WTC11 (cell line): ENCODE measurements around the gene GCAT.

Source experiments
- E2F1 ChIP-seq: sonication (generic); formaldehyde crosslinking; IDR thresholded peaks from 2 replicates; pipeline ENCODE4 v1.8.0; 2022; ENCODE audit warnings: mild to moderate bottlenecking, missing genetic modification reagents
- E2F4 ChIP-seq: sonication (generic); formaldehyde crosslinking; IDR thresholded peaks from 2 replicates; pipeline ENCODE4 v1.8.1; 2022; ENCODE audit warnings: low read depth, mild to moderate bottlenecking, moderate library complexity, missing genetic modification reagents, borderline replicate concordance
- GRHL2 ChIP-seq: fragments of 250-450 bp; sonication (Bioruptor Pico); IDR thresholded peaks from 2 replicates; pipeline ENCODE4 v1.8.0; 2022; ENCODE audit warnings: mild to moderate bottlenecking, moderate library complexity; ENCODE audit not compliant: insufficient replicate concordance, severe bottlenecking
- HMGXB4 ChIP-seq: sonication (generic); formaldehyde crosslinking; IDR thresholded peaks from 2 replicates; pipeline ENCODE4 v1.8.1; 2023; ENCODE audit warnings: mild to moderate bottlenecking, moderate library complexity, missing genetic modification reagents
- MAX ChIP-seq: sonication (generic); formaldehyde crosslinking; IDR thresholded peaks from 2 replicates; pipeline ENCODE4 v1.8.0; 2022; ENCODE audit warnings: mild to moderate bottlenecking, missing genetic modification reagents
- NFE2L1 ChIP-seq: sonication (generic); formaldehyde crosslinking; IDR thresholded peaks from 2 replicates; pipeline ENCODE4 v1.8.1; 2023; ENCODE audit warnings: missing genetic modification reagents
- SP1 ChIP-seq: sonication (generic); formaldehyde crosslinking; conservative IDR thresholded peaks from 2 replicates; pipeline ENCODE4 v1.8.1; 2022; ENCODE audit warnings: missing genetic modification reagents
- TEAD4 ChIP-seq: sonication (generic); formaldehyde crosslinking; IDR thresholded peaks from 2 replicates; pipeline ENCODE4 v1.8.0; 2022; ENCODE audit warnings: mild to moderate bottlenecking, missing genetic modification reagents
- ZBTB21 ChIP-seq: sonication (generic); formaldehyde crosslinking; IDR thresholded peaks from 2 replicates; pipeline ENCODE4 v1.8.1; 2023; ENCODE audit warnings: mild to moderate bottlenecking, missing genetic modification reagents, borderline replicate concordance
- ZNF317 ChIP-seq: sonication (generic); formaldehyde crosslinking; IDR thresholded peaks from 2 replicates; pipeline ENCODE4 v1.8.1; 2023; ENCODE audit warnings: low read depth, mild to moderate bottlenecking, moderate library complexity, missing genetic modification reagents, borderline replicate concordance
- ZNF396 ChIP-seq: fragments of 250-450 bp; sonication (Bioruptor Pico); IDR thresholded peaks from 2 replicates; pipeline ENCODE4 v1.8.0; 2021; ENCODE audit warnings: mild to moderate bottlenecking, moderate library complexity, borderline replicate concordance
- TF ChIP-seq, protein P1 (sequence below): fragments of 200-600 bp; IDR thresholded peaks from 2 replicates; pipeline ENCODE4 v1.8.0; 2022; ENCODE audit warnings: antibody characterized with exemption
- TF ChIP-seq, protein P2 (sequence below): sonication (generic); formaldehyde crosslinking; IDR thresholded peaks from 2 replicates; pipeline ENCODE4 v1.8.1; 2023; ENCODE audit warnings: mild to moderate bottlenecking, missing genetic modification reagents, moderate library complexity

GRCh38 chr22:37781434-37782059 is 26.2 kb upstream of the GCAT start:
- TF ChIP-seq, protein P1, sequence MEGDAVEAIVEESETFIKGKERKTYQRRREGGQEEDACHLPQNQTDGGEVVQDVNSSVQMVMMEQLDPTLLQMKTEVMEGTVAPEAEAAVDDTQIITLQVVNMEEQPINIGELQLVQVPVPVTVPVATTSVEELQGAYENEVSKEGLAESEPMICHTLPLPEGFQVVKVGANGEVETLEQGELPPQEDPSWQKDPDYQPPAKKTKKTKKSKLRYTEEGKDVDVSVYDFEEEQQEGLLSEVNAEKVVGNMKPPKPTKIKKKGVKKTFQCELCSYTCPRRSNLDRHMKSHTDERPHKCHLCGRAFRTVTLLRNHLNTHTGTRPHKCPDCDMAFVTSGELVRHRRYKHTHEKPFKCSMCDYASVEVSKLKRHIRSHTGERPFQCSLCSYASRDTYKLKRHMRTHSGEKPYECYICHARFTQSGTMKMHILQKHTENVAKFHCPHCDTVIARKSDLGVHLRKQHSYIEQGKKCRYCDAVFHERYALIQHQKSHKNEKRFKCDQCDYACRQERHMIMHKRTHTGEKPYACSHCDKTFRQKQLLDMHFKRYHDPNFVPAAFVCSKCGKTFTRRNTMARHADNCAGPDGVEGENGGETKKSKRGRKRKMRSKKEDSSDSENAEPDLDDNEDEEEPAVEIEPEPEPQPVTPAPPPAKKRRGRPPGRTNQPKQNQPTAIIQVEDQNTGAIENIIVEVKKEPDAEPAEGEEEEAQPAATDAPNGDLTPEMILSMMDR, result no peak
- TF ChIP-seq ZNF317 (no peak), MAX (no peak), HMGXB4 (CRISPR knock-in tag) (no peak), ZBTB21 (CRISPR knock-in tag) (no peak), SP1 (CRISPR knock-in tag) (no peak), E2F1 (CRISPR knock-in tag) (no peak), ZNF396 (CRISPR knock-in tag) (no peak), TEAD4 (no peak), GRHL2 (no peak), E2F4 (CRISPR knock-in tag) (no peak), NFE2L1 (no peak)
- TF ChIP-seq, protein P2, sequence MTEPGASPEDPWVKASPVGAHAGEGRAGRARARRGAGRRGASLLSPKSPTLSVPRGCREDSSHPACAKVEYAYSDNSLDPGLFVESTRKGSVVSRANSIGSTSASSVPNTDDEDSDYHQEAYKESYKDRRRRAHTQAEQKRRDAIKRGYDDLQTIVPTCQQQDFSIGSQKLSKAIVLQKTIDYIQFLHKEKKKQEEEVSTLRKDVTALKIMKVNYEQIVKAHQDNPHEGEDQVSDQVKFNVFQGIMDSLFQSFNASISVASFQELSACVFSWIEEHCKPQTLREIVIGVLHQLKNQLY, result no peak
